Measurements from ENCODE around the gene TSKU. TPM values are rescaled to one million over a fixed set of nuclear protein-coding genes. Genes with fewer than 3 reads are reported as not detected.

TSKU gene
- total and polyA plus RNA-seq, 2 experiments from 2014 or later: 11.7 to 31.1 TPM

- no peaks in the 10 kb centered on the region for H3K9me3 Mint-ChIP-seq
- H3K36me3 Mint-ChIP-seq (ENCODE audit: low read depth): no peaks in the 10 kb centered on the region; the same call in 2 of the 3 replicates
- Histone ChIP-seq H3F3A (replicated peaks; ENCODE audit: low read depth) (no peaks in the 10 kb centered on the region), H3K4me3 (no peak overlapping the region), H3K27me3 (ENCODE audit: insufficient read depth) (no peaks in the 10 kb centered on the region), H3K79me2 (replicated peaks; ENCODE audit: insufficient read depth) (no peaks in the 10 kb centered on the region), H3K9me2 (ENCODE audit: insufficient read depth) (no peaks in the 10 kb centered on the region), H2AFZ (no peak overlapping the region), H3K4me2 (no peak overlapping the region), H4K20me1 (replicated peaks; ENCODE audit: insufficient read depth) (no peaks in the 10 kb centered on the region), H3K36me3 (ENCODE audit: insufficient read depth) (no peaks in the 10 kb centered on the region), H3K27ac (ENCODE audit: low read depth) (no peak overlapping the region), H3K4me1 (ENCODE audit: insufficient read depth) (no peaks in the 10 kb centered on the region)
- no peak for ATAC-seq
- TF ChIP-seq POLR2AphosphoS5 (IDR thresholded peaks at IDR 0.05; ENCODE audit: low read depth): no peak
- H3K27me3 Mint-ChIP-seq (ENCODE audit: insufficient read depth, low read depth, poor library complexity): peaks cover 8% of the 10 kb centered on the region
- DNase-seq (ENCODE audit: low spot score): no peak
- no peak overlapping the region for H3K4me3 Mint-ChIP-seq
- H3K4me1 Mint-ChIP-seq: peaks cover 17% of the 10 kb centered on the region
- no peak overlapping the region for H3K27ac Mint-ChIP-seq
Observed at GRCh38 chr11:76740772-76741171, 42.4 kb upstream of the TSKU start.

DNA sequence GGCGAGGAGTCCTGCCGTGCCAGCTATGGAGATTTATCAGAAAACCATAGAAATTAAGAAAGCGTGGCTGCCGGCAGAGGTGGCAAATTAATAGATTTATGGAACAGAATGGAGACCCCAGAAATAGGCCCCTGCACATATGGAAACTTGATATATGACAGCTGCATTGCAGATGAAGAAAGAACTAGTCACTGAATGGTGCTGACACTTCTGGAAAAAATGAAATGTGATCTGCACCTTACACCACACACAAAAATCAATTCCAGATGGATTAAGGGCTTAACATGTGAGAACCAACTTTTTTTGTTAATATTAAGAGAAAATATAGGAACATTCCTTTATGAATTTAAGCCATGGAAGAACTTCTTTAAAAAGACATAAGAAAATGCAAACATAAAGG lies 40.3 kb upstream of the TSKU start:
- Mint-ChIP-seq H3K4me1 (peaks cover 12% of the 10 kb centered on the region), H3K4me3 (no peak overlapping the region), H3K9me3 (no peaks in the 10 kb centered on the region), H3K27me3 (ENCODE audit: insufficient read depth, low read depth, poor library complexity) (peaks cover 3% of the 10 kb centered on the region), H3K36me3 (ENCODE audit: low read depth) (no peaks in the 10 kb centered on the region; the same call in 2 of the 3 replicates), H3K27ac (no peak overlapping the region)
- H2AFZ ChIP-seq: no peak overlapping the region
- no peak overlapping the region for H3K4me3 ChIP-seq
- no peaks in the 10 kb centered on the region for H3K27me3 ChIP-seq (ENCODE audit: insufficient read depth)
- H3K4me1 ChIP-seq (ENCODE audit: insufficient read depth): no peaks in the 10 kb centered on the region; the same call in 1 of the 2 replicates
- H3K4me2 ChIP-seq: no peak overlapping the region
- H3K36me3 ChIP-seq (ENCODE audit: insufficient read depth): no peaks in the 10 kb centered on the region
- H4K20me1 ChIP-seq (replicated peaks; ENCODE audit: insufficient read depth): no peaks in the 10 kb centered on the region
- no peak for ATAC-seq
- H3K9me2 ChIP-seq (ENCODE audit: insufficient read depth): no peaks in the 10 kb centered on the region
- no peaks in the 10 kb centered on the region for H3F3A ChIP-seq (replicated peaks; ENCODE audit: low read depth)
- DNase-seq (ENCODE audit: low spot score): no peak
- no peaks in the 10 kb centered on the region for H3K79me2 ChIP-seq (replicated peaks; ENCODE audit: insufficient read depth)
- H3K27ac ChIP-seq (ENCODE audit: low read depth): no peak overlapping the region
- TF ChIP-seq EZH2 (IDR thresholded peaks at IDR 0.05; ENCODE audit: low read depth, unreplicated experiment) (no peak), ZNF114 (CRISPR knock-in tag; IDR thresholded peaks at IDR 0.05) (no peak), CREB1 (CRISPR knock-in tag; IDR thresholded peaks at IDR 0.05; ENCODE audit: low read depth) (no peak), JUNB (IDR thresholded peaks at IDR 0.05; ENCODE audit: unreplicated experiment) (no peak), CTCF (conservative IDR thresholded peaks at IDR 0.05; ENCODE audit: low read depth in 2 of 2) (no peak), POLR2AphosphoS5 (IDR thresholded peaks at IDR 0.05; ENCODE audit: low read depth) (no peak), ZNF331 (CRISPR knock-in tag; IDR thresholded peaks at IDR 0.05; ENCODE audit: low read depth) (no peak), NANOG (IDR thresholded peaks at IDR 0.05; ENCODE audit: borderline replicate concordance) (no peak), STAT1 (IDR thresholded peaks at IDR 0.05; ENCODE audit: unreplicated experiment) (no peak), ZNF462 (CRISPR knock-in tag; IDR thresholded peaks at IDR 0.05) (no peak), EZH2phosphoT487 (IDR thresholded peaks at IDR 0.05; ENCODE audit: unreplicated experiment) (no peak), ETS1 (IDR thresholded peaks at IDR 0.05) (no peak)

Measured in GM23338 (cell line).